HepG2 (cell line): ENCODE measurements around the gene C1orf141. TPM values are rescaled to one million over a fixed set of nuclear protein-coding genes. Genes with fewer than 3 reads are reported as not detected.

Experiments used
- ATAC-seq: fragments of 200-7000 bp; cut with Tn5 transposase; 3 replicates; pipeline ENCODE4 v1.9.1; 2020; ENCODE audit warnings: mild to moderate bottlenecking, moderate library complexity
- BruUV-seq: library from RNA; stranded (reverse); fragments of 400-500 nt; replicated peaks from 2 replicates; lab custom pipeline; 2021; lab: Mats Ljungman, UMichigan
- CTCF ChIA-PET: fragments of 300-600 bp; formaldehyde crosslinking; extraction: SDS; loops from one replicate; lab custom pipeline; 2021; ENCODE audit warnings: low total read pairs, inconsistent platforms, low intra/inter-chr PET ratio; lab: Yijun Ruan, JAX
- POLR2A ChIA-PET: fragments of 350-600 bp; sonication (Branson Sonifier 250); formaldehyde crosslinking; loops from one replicate; lab custom pipeline; 2020; ENCODE audit warnings: antibody characterized with exemption, inconsistent platforms; lab: Yijun Ruan, JAX
- DNase-seq: peaks from one replicate; pipeline ENCODE4 v3.0.0-alpha.2; 2015; ENCODE audit warnings: low spot score
- FAIRE-seq: peaks from 3 replicates; lab custom pipeline; 2011; peaks lifted over from hg19 to GRCh38; lab: Jason Lieb, UNC
- H2AFZ ChIP-seq: one replicate; pipeline ENCODE4 v1.6.1; 2011; ENCODE audit warnings: low read length, inconsistent platforms
- H3K27ac ChIP-seq: fragments of 300-600 bp; 3 replicates; pipeline ENCODE4 v1.8.0; 2011; ENCODE audit warnings: mixed run types, mild to moderate bottlenecking, mixed read lengths, low read length, inconsistent platforms; ENCODE audit not compliant: insufficient read depth; ENCODE audit errors: extremely low read length
- H3K27me3 ChIP-seq, 2 experiments: fragments of 200-600 bp in 1 of 2; 2 replicates in 1 of 2; 3 replicates in 1 of 2; pipeline versions ENCODE4 v1.6.0 to v1.8.0; 2011; ENCODE audit warnings: low read length in 2 of 2, mild to moderate bottlenecking in 2 of 2, moderate library complexity in 2 of 2, inconsistent platforms in 1 of 2; ENCODE audit not compliant: insufficient read depth in 2 of 2, control insufficient read depth in 1 of 2
- H3K36me3 ChIP-seq, 2 experiments: fragments of 200-600 bp in 1 of 2; replicated peaks in 1 of 2; 2 replicates in 1 of 2; 3 replicates in 1 of 2; pipeline versions ENCODE4 v1.5.1 to v1.8.0; 2011; ENCODE audit warnings: low read length in 2 of 2, inconsistent platforms in 1 of 2; ENCODE audit not compliant: insufficient read depth in 2 of 2, control insufficient read depth in 1 of 2
- H3K4me1 ChIP-seq: 2 replicates; pipeline ENCODE4 v1.5.1; 2012; ENCODE audit warnings: low read length, inconsistent platforms; ENCODE audit not compliant: insufficient read depth
- H3K4me2 ChIP-seq: 2 replicates; pipeline ENCODE4 v1.6.0; 2011; ENCODE audit warnings: low read depth, low read length, inconsistent platforms
- H3K4me3 ChIP-seq, 3 experiments: fragments of 200-600 bp in 1 of 3; sonication (generic), shearing (Covaris generic) in 1 of 3; replicated peaks in 1 of 3; 2 replicates each; pipeline ENCODE4 v1.5.1; 2011 to 2016; ENCODE audit warnings: low read length in 3 of 3, inconsistent platforms in 2 of 3, low read depth in 2 of 3, mild to moderate bottlenecking in 2 of 3, control low read depth in 1 of 3, mixed read lengths in 1 of 3; ENCODE audit not compliant: insufficient read depth in 1 of 3
- H3K79me2 ChIP-seq: one replicate; pipeline ENCODE4 v1.6.1; 2011; ENCODE audit warnings: low read length, inconsistent platforms; ENCODE audit not compliant: insufficient read depth
- H3K9ac ChIP-seq: 2 replicates; pipeline ENCODE4 v1.6.0; 2011; ENCODE audit warnings: mild to moderate bottlenecking, low read depth, low read length, inconsistent platforms; ENCODE audit not compliant: insufficient read depth
- H3K9me3 ChIP-seq: 2 replicates; pipeline ENCODE4 v1.5.1; 2012; ENCODE audit warnings: mild to moderate bottlenecking, low read length
- H4K20me1 ChIP-seq: 2 replicates; pipeline ENCODE4 v1.6.0; 2011; ENCODE audit warnings: inconsistent platforms, mild to moderate bottlenecking, low read length, moderate library complexity; ENCODE audit not compliant: insufficient read depth
- CREM ChIP-seq, 2 experiments: sonication (generic) in 1 of 2; formaldehyde crosslinking in 1 of 2; IDR thresholded peaks; 2 replicates each; pipeline versions ENCODE4 v1.4.0 to v1.6.1; 2016 to 2020; ENCODE audit warnings: antibody characterized with exemption in 1 of 2, mild to moderate bottlenecking in 1 of 2, missing genetic modification reagents in 1 of 2
- DNMT3B ChIP-seq: conservative IDR thresholded peaks from 2 replicates; pipeline ENCODE4 v1.6.1; 2016; ENCODE audit warnings: missing biosample characterization, control low read depth
- ETV5 ChIP-seq: IDR thresholded peaks from 2 replicates; pipeline ENCODE4 v1.6.1; 2018; ENCODE audit warnings: missing biosample characterization, missing genetic modification reagents, inconsistent platforms, borderline replicate concordance
- KAT7 ChIP-seq: IDR thresholded peaks from 2 replicates; pipeline ENCODE4 v1.6.1; 2018; ENCODE audit warnings: borderline replicate concordance, missing compliant biosample characterization
- MED8 ChIP-seq: sonication (generic); formaldehyde crosslinking; IDR thresholded peaks from 2 replicates; pipeline ENCODE4 v1.8.1; 2023; ENCODE audit warnings: mild to moderate bottlenecking, missing genetic modification reagents; ENCODE audit not compliant: insufficient replicate concordance
- NFYC ChIP-seq: IDR thresholded peaks from 2 replicates; pipeline ENCODE4 v1.6.1; 2016; ENCODE audit warnings: missing genetic modification reagents, missing compliant biosample characterization
- PHF5A ChIP-seq: IDR thresholded peaks from one replicate; pipeline ENCODE4 v1.6.1; 2018; ENCODE audit warnings: low read depth, missing genetic modification reagents; ENCODE audit not compliant: unreplicated experiment
- PHF8 ChIP-seq: sonication (generic); formaldehyde crosslinking; IDR thresholded peaks from 2 replicates; pipeline ENCODE4 v1.5.0; 2020; ENCODE audit warnings: missing genetic modification reagents
- RCOR2 ChIP-seq: IDR thresholded peaks from 2 replicates; pipeline ENCODE4 v1.6.1; 2016; ENCODE audit warnings: missing biosample characterization, missing genetic modification reagents
- TEAD3 ChIP-seq: optimal IDR thresholded peaks from 2 replicates; pipeline ENCODE3; 2016; ENCODE audit warnings: borderline replicate concordance
- TEF ChIP-seq: sonication (generic); formaldehyde crosslinking; IDR thresholded peaks from 2 replicates; pipeline ENCODE4 v1.5.0; 2020; ENCODE audit warnings: missing genetic modification reagents
- TFDP2 ChIP-seq: sonication (generic); formaldehyde crosslinking; IDR thresholded peaks from 2 replicates; pipeline ENCODE4 v1.4.0; 2020; ENCODE audit warnings: missing genetic modification reagents
- ZFP36 ChIP-seq: fragments of 150-350 bp; IDR thresholded peaks from 2 replicates; pipeline ENCODE4 v1.6.1; 2018; ENCODE audit warnings: borderline replicate concordance, low read length, low read depth; ENCODE audit not compliant: partially characterized antibody
- ZNF121 ChIP-seq: sonication (generic); formaldehyde crosslinking; IDR thresholded peaks from 2 replicates; pipeline ENCODE4 v1.5.0; 2020; ENCODE audit warnings: mild to moderate bottlenecking, missing genetic modification reagents
- ZNF556 ChIP-seq: sonication (generic); formaldehyde crosslinking; IDR thresholded peaks from 2 replicates; pipeline ENCODE4 v1.4.0; 2020; ENCODE audit warnings: mild to moderate bottlenecking, missing genetic modification reagents, borderline replicate concordance
- ZNF557 ChIP-seq: sonication (generic); formaldehyde crosslinking; IDR thresholded peaks from 2 replicates; pipeline ENCODE4 v1.4.0; 2020; ENCODE audit warnings: missing genetic modification reagents
- ZNF567 ChIP-seq: sonication (generic); formaldehyde crosslinking; IDR thresholded peaks from 2 replicates; pipeline ENCODE4 v1.8.1; 2023; ENCODE audit warnings: mild to moderate bottlenecking, missing genetic modification reagents, borderline replicate concordance
- WGBS: methylation state at CpG from one replicate; pipeline ENCODE4 v1.1.6; 2017; ENCODE audit warnings: low lambda C conversion rate; 5-methylcytosine and 5-hydroxymethylcytosine counted together
- in situ Hi-C: cut with HindIII; loops from 2 replicates; pipeline ENCODE4 v1.10.0; 2017; ENCODE audit warnings: low pct_unique_long_range_greater_than_20kb; ENCODE audit not compliant: extremely low pct_ligation_motif_present
- intact Hi-C: fragments of 100-400 bp; cut with micrococcal nuclease; formaldehyde crosslinking; loops from one replicate; pipeline ENCODE4 v1.10.0; 2022; ENCODE audit not compliant: unreplicated experiment
- polyA plus RNA-seq, 8 experiments: library from polyadenylated mRNA; depleted of rRNA in 3 of 8; stranded (reverse) in 7 of 8; unstranded in 1 of 8; fragments of >200 nt; fragmentation: Illumina TruSeq in 4 of 8; extraction: Trizol in 4 of 8; gene quantifications; 2 replicates each; pipeline versions ENCODE4 v1.2.1 to v1.2.3, GENCODE V29; 2011 to 2016; ENCODE audit warnings: low read depth in 4 of 8, missing spikeins in 1 of 8, mixed read lengths in 1 of 8; ENCODE audit not compliant: insufficient read depth in 1 of 8
- total RNA-seq, 5 experiments: library from RNA; depleted of rRNA; stranded (reverse); fragments of >200 nt; fragmentation: Illumina TruSeq; extraction: Trizol; gene quantifications; 2 replicates each; pipeline ENCODE4 v1.2.3, GENCODE V29; 2016; ENCODE audit warnings: low read depth in 1 of 5

Gene C1orf141
- total and polyA plus RNA-seq, 2 of the 13 experiments (the other 11 are each of a cell fraction or from before 2014, with no cell fraction given), result not detected

GRCh38 chr1:67062412-67062811, 72.4 kb downstream of the C1orf141 start:
- 75% methylated on average over 1 of the region's 1 CpG for WGBS
- intact Hi-C loops, result no loop called here
- peaks cover 30% of the 10 kb centered on the region for H3K4me1 ChIP-seq
- no peaks in the 10 kb centered on the region for H3K79me2 ChIP-seq
- H3K27me3 ChIP-seq, result no peaks in the 10 kb centered on the region; a peak in 1 of 5 replicates
- in situ Hi-C loops, result no loop called here
- POLR2A ChIA-PET, result no interaction called here
- ATAC-seq, result no peak
- no peak overlapping the region for H3K27ac ChIP-seq
- peaks cover 3% of the 10 kb centered on the region; the same call in 1 of the 2 replicates for H3K9me3 ChIP-seq
- no TSS peak for BruUV-seq
- DNase-seq, result no peak
- CTCF ChIA-PET, result no interaction called here
- FAIRE-seq, result no peak
- no peak overlapping the region for H3K4me2 ChIP-seq
- no peaks in the 10 kb centered on the region for H4K20me1 ChIP-seq
- no peak overlapping the region for H3K4me3 ChIP-seq
- no peak overlapping the region for H3K9ac ChIP-seq
- no peak for TF ChIP-seq ZNF556 (CRISPR knock-in tag)
- no peak for TF ChIP-seq TEAD3
- no peak for TF ChIP-seq DNMT3B
- no peak for TF ChIP-seq MED8 (CRISPR knock-in tag)
- no peak for TF ChIP-seq ZFP36
- TF ChIP-seq NFYC, result no peak
- TF ChIP-seq RCOR2 (CRISPR knock-in tag), result no peak
- TF ChIP-seq ZNF557 (CRISPR knock-in tag), result no peak
- no peak for TF ChIP-seq PHF5A (CRISPR knock-in tag)
- TF ChIP-seq ZNF121 (CRISPR knock-in tag), result no peak
- no peak for TF ChIP-seq ETV5 (CRISPR knock-in tag)
- TF ChIP-seq TEF (CRISPR knock-in tag), result no peak
- no peak for TF ChIP-seq KAT7 (CRISPR knock-in tag)
- no peak for TF ChIP-seq PHF8 (CRISPR knock-in tag)
- no peak for TF ChIP-seq ZNF567 (CRISPR knock-in tag)
- no peak for TF ChIP-seq TFDP2 (CRISPR knock-in tag)
- TF ChIP-seq CREM (IDR thresholded peaks at IDR 0.05), result no peak
- no peak for TF ChIP-seq CREM (CRISPR knock-in tag; IDR thresholded peaks at IDR 0.05)
- H2AFZ ChIP-seq, result no peak overlapping the region
- H3K36me3 ChIP-seq, result no peaks in the 10 kb centered on the region
